ENCODE data around the gene KDM5C. TPM values are rescaled to one million over a fixed set of nuclear protein-coding genes. Genes with fewer than 3 reads are reported as not detected.

Gene KDM5C
- 65.2 TPM for total RNA-seq
- long read RNA-seq, partial matches to known transcripts, result 13 of 14 reads
- long read RNA-seq, other reads (novel, unspliced or antisense), result 1 of 14 reads

DNA sequence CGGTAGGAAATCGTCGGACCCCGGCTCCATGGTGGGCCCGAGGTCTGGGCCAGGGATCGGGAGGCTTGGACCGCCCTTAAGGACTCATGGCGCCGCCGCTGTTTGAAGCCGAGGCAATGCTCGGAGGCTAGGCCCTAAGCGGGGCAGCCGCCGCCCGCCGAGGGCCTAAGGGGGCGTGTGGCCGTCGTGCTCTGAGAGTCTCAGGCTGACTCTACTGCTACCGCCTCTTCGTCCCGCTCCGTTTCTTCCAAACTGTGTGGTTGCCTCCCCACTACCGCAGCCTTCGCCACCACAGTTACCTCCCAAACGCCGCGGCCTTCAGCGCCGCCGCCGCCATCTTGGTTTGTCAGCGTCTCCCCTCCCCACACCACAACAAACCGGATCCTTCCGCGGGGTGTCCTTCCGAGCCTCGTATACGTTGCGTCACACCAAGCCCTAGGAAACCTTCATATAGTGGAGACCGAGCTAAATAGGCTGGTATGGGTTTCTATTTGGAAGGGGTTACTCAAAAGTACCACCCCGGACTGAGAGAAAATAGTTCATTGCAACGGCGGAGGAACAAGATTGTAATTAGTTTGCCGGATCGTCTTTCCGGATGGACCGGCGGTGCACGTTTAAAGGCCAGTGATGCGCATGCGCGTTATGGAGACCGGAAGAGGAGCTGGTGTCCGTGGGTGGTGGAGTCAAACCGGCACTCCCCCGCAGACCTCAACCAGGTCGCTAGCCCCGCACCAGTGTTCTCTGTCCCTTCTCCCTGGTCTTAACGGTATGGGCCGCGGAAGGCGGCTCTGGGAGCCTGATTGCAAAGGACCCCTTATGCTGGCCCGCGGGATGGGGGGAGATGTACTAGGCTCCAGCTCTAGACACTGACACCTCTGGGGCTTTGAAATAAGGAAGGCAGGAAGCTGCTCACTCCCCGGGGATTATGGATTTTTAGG, at the start of gene KDM5C:
Gene KDM5C, minus strand, starts transcription at position 348 of the 938 bp plus-strand sequence. Its CDS starts 318 bp downstream, at position 30.
- intact Hi-C loops (cut with DNase I), result no loop called here
- TF ChIP-seq, protein P1, sequence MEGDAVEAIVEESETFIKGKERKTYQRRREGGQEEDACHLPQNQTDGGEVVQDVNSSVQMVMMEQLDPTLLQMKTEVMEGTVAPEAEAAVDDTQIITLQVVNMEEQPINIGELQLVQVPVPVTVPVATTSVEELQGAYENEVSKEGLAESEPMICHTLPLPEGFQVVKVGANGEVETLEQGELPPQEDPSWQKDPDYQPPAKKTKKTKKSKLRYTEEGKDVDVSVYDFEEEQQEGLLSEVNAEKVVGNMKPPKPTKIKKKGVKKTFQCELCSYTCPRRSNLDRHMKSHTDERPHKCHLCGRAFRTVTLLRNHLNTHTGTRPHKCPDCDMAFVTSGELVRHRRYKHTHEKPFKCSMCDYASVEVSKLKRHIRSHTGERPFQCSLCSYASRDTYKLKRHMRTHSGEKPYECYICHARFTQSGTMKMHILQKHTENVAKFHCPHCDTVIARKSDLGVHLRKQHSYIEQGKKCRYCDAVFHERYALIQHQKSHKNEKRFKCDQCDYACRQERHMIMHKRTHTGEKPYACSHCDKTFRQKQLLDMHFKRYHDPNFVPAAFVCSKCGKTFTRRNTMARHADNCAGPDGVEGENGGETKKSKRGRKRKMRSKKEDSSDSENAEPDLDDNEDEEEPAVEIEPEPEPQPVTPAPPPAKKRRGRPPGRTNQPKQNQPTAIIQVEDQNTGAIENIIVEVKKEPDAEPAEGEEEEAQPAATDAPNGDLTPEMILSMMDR (IDR thresholded peaks at IDR 0.05), result no peak
- Histone ChIP-seq H3K27me3 (no peaks in the 10 kb centered on the region), H3K9me3 (no peaks in the 10 kb centered on the region), H3K4me3 (peak within 1 kb of the TSS; percentile 78), H3K36me3 (peaks cover 5% of the 10 kb centered on the region), H3K4me1 (peaks cover 4% of the 10 kb centered on the region), H3K27ac (peak within 1 kb of the TSS; percentile 91)
- DNase-seq, result peak; percentile 92
- peak; percentile 91 for ATAC-seq

DNA sequence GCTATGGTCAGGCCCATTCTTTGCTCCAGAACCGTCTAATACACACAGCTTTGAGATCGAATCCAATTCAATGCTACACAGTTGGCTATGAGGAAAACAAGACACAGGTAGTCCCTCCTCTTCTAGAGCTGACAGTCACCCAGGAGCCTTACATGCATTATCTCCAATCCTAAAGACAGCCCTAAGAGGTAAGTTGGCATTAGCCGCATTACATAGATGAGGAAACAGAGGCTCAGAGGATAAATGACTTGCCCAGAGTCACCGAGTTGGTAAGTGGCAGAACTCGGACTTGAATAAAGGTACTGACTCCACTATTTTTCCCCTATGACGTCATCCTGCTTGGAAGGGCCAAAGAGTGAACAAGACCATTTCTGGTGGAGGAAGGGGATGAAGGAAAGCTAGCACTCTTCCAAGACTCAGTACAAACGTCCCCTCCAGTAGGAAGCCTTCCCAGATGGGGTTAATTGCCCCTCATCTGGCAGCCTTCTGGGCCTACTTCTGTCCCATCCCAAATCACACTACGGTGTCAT, 47.9 kb upstream of the KDM5C start:
- DNase-seq (no peak), ATAC-seq (no peak)
- TF ChIP-seq, protein P1 (IDR thresholded peaks at IDR 0.05), result no peak
- Histone ChIP-seq H3K27me3 (no peaks in the 10 kb centered on the region), H3K9me3 (no peaks in the 10 kb centered on the region), H3K27ac (no peak overlapping the region), H3K4me3 (no peak overlapping the region), H3K4me1 (no peaks in the 10 kb centered on the region), H3K36me3 (no peaks in the 10 kb centered on the region)
- intact Hi-C loops (cut with DNase I), result no loop called here

DNA sequence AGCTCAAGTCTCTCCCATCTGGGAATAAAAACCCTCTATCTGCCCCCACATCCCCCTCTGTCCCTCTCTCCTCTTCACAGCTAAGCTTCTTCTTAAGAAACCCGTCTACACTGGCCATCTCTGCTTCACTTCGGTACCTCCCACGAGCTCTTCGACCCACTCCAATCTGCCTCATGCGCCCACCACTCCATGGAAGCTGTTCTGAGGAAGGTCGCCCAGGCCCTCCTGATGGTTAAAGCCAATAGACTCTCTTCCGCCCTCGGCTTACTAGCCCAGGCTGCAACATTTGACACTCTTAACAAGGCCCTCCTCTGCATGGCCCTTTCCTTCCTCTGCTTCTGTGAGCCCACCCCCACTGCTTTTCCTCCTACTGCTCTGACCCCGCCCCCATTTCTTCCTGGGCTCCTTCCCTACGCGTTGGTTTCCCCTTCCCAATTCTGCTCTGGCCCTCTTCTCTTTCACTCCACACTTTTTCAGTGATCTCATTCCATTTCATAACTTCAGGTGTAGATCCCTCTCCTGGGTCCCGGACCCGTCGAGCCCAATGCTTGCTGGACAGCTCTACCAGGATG, 44.6 kb upstream of the KDM5C start:
- H3K9me3 ChIP-seq, result no peaks in the 10 kb centered on the region
- H3K27me3 ChIP-seq, result no peaks in the 10 kb centered on the region
- peaks cover 3% of the 10 kb centered on the region for H3K4me1 ChIP-seq
- no peak overlapping the region for H3K4me3 ChIP-seq
- H3K36me3 ChIP-seq, result no peaks in the 10 kb centered on the region
- ATAC-seq, result no peak
- intact Hi-C loops (cut with DNase I), result no loop called here
- TF ChIP-seq, protein P1 (IDR thresholded peaks at IDR 0.05), result no peak
- DNase-seq, result no peak
- H3K27ac ChIP-seq, result no peak overlapping the region

DNA sequence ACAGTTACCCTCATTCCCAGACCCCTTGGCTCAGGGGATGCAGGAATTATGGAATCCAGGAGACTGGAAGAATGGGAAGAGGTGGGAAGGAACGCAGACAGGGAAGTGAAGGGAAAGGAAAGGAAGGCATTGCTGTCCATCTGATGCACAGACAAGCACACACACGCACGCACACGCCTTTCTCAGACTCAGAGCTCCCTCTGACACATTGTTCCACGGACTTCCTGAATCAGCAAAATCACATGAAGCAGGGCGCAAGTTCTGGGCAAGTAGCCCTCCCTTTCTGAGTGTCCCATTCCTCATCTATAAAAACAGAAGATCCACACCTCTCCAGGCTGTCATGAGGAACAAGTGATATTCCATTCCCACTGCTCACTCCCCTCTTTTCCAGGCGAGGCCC, 43.2 kb upstream of the KDM5C start:
- intact Hi-C loops (cut with DNase I), result no loop called here
- H3K27me3 ChIP-seq, result no peaks in the 10 kb centered on the region
- no peaks in the 10 kb centered on the region for H3K36me3 ChIP-seq
- DNase-seq (no peak), ATAC-seq (no peak)
- H3K4me3 ChIP-seq, result no peak overlapping the region
- H3K4me1 ChIP-seq, result peaks cover 3% of the 10 kb centered on the region
- no peak overlapping the region for H3K27ac ChIP-seq
- TF ChIP-seq, protein P1 (IDR thresholded peaks at IDR 0.05), result no peak
- no peaks in the 10 kb centered on the region for H3K9me3 ChIP-seq

DNA sequence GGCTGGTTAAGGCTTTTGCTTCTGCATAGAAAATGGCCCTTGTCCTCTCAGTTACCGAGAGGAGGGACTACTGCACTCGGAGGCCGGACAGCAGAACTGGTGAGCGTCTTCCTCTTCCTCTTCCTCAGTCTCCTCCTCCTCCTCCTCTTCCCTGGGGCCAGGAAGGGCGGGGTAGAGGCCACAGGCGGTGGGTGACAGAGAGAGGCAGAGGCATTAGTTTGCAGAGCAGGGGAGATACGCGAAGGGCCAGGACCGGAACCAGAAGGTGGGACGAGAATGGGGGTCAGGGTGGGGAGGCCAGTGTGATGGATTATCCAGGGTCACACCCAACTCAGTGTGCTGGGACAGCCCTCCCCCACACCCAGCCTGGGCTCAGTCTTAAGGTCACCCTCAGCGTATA, 41.9 kb upstream of the KDM5C start:
- no peaks in the 10 kb centered on the region for H3K36me3 ChIP-seq
- peak; percentile 68 for ATAC-seq
- TF ChIP-seq, protein P1 (IDR thresholded peaks at IDR 0.05), result no peak
- no peaks in the 10 kb centered on the region for H3K27me3 ChIP-seq
- peaks cover 3% of the 10 kb centered on the region for H3K4me1 ChIP-seq
- H3K27ac ChIP-seq, result peak overlapping the region; percentile 36
- H3K9me3 ChIP-seq, result no peaks in the 10 kb centered on the region
- intact Hi-C loops (cut with DNase I), result no loop called here
- no peak for DNase-seq
- H3K4me3 ChIP-seq, result no peak overlapping the region
